ENCODE measurements around the gene NKPD1. TPM values are rescaled to one million over a fixed set of nuclear protein-coding genes. Genes with fewer than 3 reads are reported as not detected.

Gene NKPD1
- total and polyA plus RNA-seq, 10 of the 15 experiments (the other 5 are each of a cell fraction or from before 2014, with no cell fraction given), result 0.05 to 0.18 (median 0.06) TPM; not detected in 7

DNA sequence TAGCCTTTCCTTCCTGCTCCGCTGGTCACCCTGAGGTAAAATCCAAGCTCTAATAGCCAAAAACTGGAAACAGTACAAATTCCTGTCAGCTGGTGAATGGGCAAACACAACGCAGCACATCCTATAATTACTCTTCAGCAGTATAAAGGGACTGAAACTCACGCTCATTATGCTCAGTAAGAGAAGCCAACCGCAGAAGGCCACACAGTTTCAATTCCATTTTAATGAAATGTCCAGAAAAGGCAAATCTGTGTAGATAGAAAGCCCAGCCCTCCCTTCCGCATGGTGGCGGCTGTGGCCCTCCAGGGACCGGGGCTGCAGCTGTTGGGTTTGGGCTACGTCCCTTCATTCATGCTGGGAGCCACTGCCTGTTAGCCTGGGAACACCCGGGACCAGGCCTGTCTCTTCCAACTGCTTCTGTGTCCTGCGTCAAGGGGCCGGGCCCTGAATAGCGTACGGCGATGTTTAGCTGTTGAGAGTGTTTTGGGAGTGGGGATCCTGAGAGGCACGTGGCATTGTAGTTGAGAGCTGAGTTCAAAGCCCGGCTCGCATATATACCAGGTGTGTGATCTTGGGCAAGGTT lies 23.5 kb downstream of the NKPD1 start (continued):
- TF ChIP-seq, protein P1, sequence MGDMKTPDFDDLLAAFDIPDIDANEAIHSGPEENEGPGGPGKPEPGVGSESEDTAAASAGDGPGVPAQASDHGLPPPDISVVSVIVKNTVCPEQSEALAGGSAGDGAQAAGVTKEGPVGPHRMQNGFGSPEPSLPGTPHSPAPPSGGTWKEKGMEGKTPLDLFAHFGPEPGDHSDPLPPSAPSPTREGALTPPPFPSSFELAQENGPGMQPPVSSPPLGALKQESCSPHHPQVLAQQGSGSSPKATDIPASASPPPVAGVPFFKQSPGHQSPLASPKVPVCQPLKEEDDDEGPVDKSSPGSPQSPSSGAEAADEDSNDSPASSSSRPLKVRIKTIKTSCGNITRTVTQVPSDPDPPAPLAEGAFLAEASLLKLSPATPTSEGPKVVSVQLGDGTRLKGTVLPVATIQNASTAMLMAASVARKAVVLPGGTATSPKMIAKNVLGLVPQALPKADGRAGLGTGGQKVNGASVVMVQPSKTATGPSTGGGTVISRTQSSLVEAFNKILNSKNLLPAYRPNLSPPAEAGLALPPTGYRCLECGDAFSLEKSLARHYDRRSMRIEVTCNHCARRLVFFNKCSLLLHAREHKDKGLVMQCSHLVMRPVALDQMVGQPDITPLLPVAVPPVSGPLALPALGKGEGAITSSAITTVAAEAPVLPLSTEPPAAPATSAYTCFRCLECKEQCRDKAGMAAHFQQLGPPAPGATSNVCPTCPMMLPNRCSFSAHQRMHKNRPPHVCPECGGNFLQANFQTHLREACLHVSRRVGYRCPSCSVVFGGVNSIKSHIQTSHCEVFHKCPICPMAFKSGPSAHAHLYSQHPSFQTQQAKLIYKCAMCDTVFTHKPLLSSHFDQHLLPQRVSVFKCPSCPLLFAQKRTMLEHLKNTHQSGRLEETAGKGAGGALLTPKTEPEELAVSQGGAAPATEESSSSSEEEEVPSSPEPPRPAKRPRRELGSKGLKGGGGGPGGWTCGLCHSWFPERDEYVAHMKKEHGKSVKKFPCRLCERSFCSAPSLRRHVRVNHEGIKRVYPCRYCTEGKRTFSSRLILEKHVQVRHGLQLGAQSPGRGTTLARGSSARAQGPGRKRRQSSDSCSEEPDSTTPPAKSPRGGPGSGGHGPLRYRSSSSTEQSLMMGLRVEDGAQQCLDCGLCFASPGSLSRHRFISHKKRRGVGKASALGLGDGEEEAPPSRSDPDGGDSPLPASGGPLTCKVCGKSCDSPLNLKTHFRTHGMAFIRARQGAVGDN (IDR thresholded peaks at IDR 0.05), result peak; percentile 77
- TF ChIP-seq MTA2 (IDR thresholded peaks at IDR 0.05; ENCODE audit: low read depth) (peak; percentile 99), POLR2A (IDR thresholded peaks at IDR 0.05; ENCODE audit: low read depth, low read length) (peak; percentile 47; the same call in 1 of the 2 replicates), ZNF24 (IDR thresholded peaks at IDR 0.05) (0 out of 2 replicates have a peak, but pooled peaks have one; percentile 19), HDGF (IDR thresholded peaks at IDR 0.05) (peak; percentile 53), NBN (IDR thresholded peaks at IDR 0.05) (peak; percentile 69), RB1 (IDR thresholded peaks at IDR 0.05; ENCODE audit: borderline replicate concordance) (peak; percentile 22; the same call in 1 of the 2 replicates), EED (IDR thresholded peaks at IDR 0.05; ENCODE audit: low read depth) (peak; percentile 82), JUNB (IDR thresholded peaks at IDR 0.05) (no peak), GATAD2B (conservative IDR thresholded peaks at IDR 0.05; ENCODE audit: low read depth) (peak; percentile 35), CREB1 (IDR thresholded peaks at IDR 0.05; ENCODE audit: low read depth) (no peak), CBFB (IDR thresholded peaks at IDR 0.05; ENCODE audit: low read depth) (peak; percentile 88), MEF2A (IDR thresholded peaks at IDR 0.05; ENCODE audit: insufficient read depth, low read depth, low read length) (0 out of 2 replicates have a peak, but pooled peaks have one; percentile 65), WRNIP1 (IDR thresholded peaks at IDR 0.05; ENCODE audit: borderline replicate concordance, low read depth, low read length) (no peak), POLR2AphosphoS2 (IDR thresholded peaks at IDR 0.05; ENCODE audit: low read depth, low read length) (0 out of 2 replicates have a peak, but pooled peaks have one; percentile 23)
- TF ChIP-seq, protein P2, sequence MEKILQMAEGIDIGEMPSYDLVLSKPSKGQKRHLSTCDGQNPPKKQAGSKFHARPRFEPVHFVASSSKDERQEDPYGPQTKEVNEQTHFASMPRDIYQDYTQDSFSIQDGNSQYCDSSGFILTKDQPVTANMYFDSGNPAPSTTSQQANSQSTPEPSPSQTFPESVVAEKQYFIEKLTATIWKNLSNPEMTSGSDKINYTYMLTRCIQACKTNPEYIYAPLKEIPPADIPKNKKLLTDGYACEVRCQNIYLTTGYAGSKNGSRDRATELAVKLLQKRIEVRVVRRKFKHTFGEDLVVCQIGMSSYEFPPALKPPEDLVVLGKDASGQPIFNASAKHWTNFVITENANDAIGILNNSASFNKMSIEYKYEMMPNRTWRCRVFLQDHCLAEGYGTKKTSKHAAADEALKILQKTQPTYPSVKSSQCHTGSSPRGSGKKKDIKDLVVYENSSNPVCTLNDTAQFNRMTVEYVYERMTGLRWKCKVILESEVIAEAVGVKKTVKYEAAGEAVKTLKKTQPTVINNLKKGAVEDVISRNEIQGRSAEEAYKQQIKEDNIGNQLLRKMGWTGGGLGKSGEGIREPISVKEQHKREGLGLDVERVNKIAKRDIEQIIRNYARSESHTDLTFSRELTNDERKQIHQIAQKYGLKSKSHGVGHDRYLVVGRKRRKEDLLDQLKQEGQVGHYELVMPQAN (conservative IDR thresholded peaks at IDR 0.05), result 0 out of 2 replicates have a peak, but pooled peaks have one; percentile 23
- TF ChIP-seq, protein P3, sequence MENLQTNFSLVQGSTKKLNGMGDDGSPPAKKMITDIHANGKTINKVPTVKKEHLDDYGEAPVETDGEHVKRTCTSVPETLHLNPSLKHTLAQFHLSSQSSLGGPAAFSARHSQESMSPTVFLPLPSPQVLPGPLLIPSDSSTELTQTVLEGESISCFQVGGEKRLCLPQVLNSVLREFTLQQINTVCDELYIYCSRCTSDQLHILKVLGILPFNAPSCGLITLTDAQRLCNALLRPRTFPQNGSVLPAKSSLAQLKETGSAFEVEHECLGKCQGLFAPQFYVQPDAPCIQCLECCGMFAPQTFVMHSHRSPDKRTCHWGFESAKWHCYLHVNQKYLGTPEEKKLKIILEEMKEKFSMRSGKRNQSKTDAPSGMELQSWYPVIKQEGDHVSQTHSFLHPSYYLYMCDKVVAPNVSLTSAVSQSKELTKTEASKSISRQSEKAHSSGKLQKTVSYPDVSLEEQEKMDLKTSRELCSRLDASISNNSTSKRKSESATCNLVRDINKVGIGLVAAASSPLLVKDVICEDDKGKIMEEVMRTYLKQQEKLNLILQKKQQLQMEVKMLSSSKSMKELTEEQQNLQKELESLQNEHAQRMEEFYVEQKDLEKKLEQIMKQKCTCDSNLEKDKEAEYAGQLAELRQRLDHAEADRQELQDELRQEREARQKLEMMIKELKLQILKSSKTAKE (IDR thresholded peaks at IDR 0.05; ENCODE audit: low read depth, poor library complexity, severe bottlenecking), result peak; percentile 72
- TF ChIP-seq, protein P4, sequence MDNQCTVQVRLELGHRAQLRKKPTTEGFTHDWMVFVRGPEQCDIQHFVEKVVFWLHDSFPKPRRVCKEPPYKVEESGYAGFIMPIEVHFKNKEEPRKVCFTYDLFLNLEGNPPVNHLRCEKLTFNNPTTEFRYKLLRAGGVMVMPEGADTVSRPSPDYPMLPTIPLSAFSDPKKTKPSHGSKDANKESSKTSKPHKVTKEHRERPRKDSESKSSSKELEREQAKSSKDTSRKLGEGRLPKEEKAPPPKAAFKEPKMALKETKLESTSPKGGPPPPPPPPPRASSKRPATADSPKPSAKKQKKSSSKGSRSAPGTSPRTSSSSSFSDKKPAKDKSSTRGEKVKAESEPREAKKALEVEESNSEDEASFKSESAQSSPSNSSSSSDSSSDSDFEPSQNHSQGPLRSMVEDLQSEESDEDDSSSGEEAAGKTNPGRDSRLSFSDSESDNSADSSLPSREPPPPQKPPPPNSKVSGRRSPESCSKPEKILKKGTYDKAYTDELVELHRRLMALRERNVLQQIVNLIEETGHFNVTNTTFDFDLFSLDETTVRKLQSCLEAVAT (IDR thresholded peaks at IDR 0.05), result peak; percentile 12
- TF ChIP-seq, protein P5, sequence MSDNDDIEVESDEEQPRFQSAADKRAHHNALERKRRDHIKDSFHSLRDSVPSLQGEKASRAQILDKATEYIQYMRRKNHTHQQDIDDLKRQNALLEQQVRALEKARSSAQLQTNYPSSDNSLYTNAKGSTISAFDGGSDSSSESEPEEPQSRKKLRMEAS (IDR thresholded peaks at IDR 0.05; ENCODE audit: low read depth, low read length), result peak; percentile 61; the same call in 1 of the 2 replicates
- TF ChIP-seq, protein P6, sequence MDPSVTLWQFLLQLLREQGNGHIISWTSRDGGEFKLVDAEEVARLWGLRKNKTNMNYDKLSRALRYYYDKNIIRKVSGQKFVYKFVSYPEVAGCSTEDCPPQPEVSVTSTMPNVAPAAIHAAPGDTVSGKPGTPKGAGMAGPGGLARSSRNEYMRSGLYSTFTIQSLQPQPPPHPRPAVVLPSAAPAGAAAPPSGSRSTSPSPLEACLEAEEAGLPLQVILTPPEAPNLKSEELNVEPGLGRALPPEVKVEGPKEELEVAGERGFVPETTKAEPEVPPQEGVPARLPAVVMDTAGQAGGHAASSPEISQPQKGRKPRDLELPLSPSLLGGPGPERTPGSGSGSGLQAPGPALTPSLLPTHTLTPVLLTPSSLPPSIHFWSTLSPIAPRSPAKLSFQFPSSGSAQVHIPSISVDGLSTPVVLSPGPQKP (IDR thresholded peaks at IDR 0.05; ENCODE audit: low read depth, low read length), result no peak
